HCT116 (cell line): ENCODE measurements around the gene SMG6. TPM values are rescaled to one million over a fixed set of nuclear protein-coding genes. Genes with fewer than 3 reads are reported as not detected.
"Not testable (repeated sequence)": the region's sequence is repeated elsewhere in the genome, so short reads cannot be mapped to it uniquely, and the experiment has no call there.

Experiments used
- ATAC-seq: fragments of 200-7000 bp; cut with Tn5 transposase; 2 replicates; pipeline ENCODE4 v1.9.1; 2020; ENCODE audit warnings: mild to moderate bottlenecking, moderate library complexity
- BruUV-seq: library from RNA; stranded (reverse); fragments of 400-500 nt; replicated peaks from 2 replicates; lab custom pipeline; 2021; lab: Mats Ljungman, UMichigan
- CTCF ChIA-PET: fragments of 300-600 bp; sonication (Branson Sonifier 250); formaldehyde crosslinking; loops from one replicate; lab custom pipeline; 2021; ENCODE audit warnings: antibody characterized with exemption; lab: Charles Lee
- POLR2A ChIA-PET: fragments of 300-600, 350-600 bp; sonication (Branson Sonifier 250); formaldehyde crosslinking; loops from one replicate; lab custom pipeline; 2021; ENCODE audit warnings: antibody characterized with exemption; lab: Charles Lee
- RAD21 ChIA-PET, 2 experiments: fragments of 300-600 bp; sonication (Branson Sonifier 250); formaldehyde crosslinking; loops; one replicate each; lab custom pipeline; 2023; ENCODE audit warnings: low total read pairs in 2 of 2; ENCODE audit not compliant: uncharacterized antibody in 2 of 2, unreplicated experiment in 2 of 2, low non-redundant PET in 1 of 2; lab: Charles Lee
- DNase-seq: peaks from one replicate; pipeline ENCODE4 v3.0.0-alpha.2; 2010; ENCODE audit warnings: low read depth, low spot score
- H2AFZ ChIP-seq: fragments of 200-600 bp; shearing (Covaris generic), sonication (generic); 2 replicates; pipeline ENCODE4 v1.6.1; 2017; ENCODE audit warnings: low read depth, mixed run types, mixed read lengths, antibody characterized with exemption, low read length; ENCODE audit not compliant: poor library complexity, severe bottlenecking
- H3K27ac ChIP-seq: 2 replicates; pipeline ENCODE4 v1.5.1; 2012; ENCODE audit warnings: low read depth, low read length
- H3K27me3 ChIP-seq: fragments of 200-600 bp; sonication (generic); 2 replicates; pipeline ENCODE4 v1.6.1; 2016; ENCODE audit warnings: mixed run types, low read length, mixed read lengths; ENCODE audit not compliant: insufficient read depth
- H3K36me3 ChIP-seq, 2 experiments: fragments of 200-500 bp in 1 of 2; fragments of 200-600 bp in 1 of 2; sonication (Bioruptor generic) in 1 of 2; sonication (generic) in 1 of 2; 2 replicates each; pipeline versions ENCODE4 v1.5.1 to v1.6.1; 2014 to 2016; ENCODE audit warnings: low read length in 2 of 2, inconsistent platforms in 1 of 2, mixed read lengths in 1 of 2, mixed run types in 1 of 2; ENCODE audit not compliant: insufficient read depth in 2 of 2, control insufficient read depth in 1 of 2
- H3K4me1 ChIP-seq, 2 experiments: fragments of 200-600 bp in 1 of 2; sonication (generic) in 1 of 2; 2 replicates each; pipeline versions ENCODE4 v1.5.1 to v1.6.1; 2012 to 2017; ENCODE audit warnings: low read length in 2 of 2, inconsistent platforms in 1 of 2, mild to moderate bottlenecking in 1 of 2, mixed read lengths in 1 of 2, mixed run types in 1 of 2, moderate library complexity in 1 of 2; ENCODE audit not compliant: insufficient read depth in 2 of 2, control insufficient read depth in 1 of 2
- H3K4me2 ChIP-seq: fragments of 200-600 bp; sonication (generic); 2 replicates; pipeline ENCODE4 v1.6.1; 2017; ENCODE audit warnings: mixed run types, low read length, mixed read lengths
- H3K4me3 ChIP-seq, 2 experiments: fragments of 200-600 bp in 1 of 2; sonication (generic) in 1 of 2; replicated peaks in 1 of 2; 2 replicates each; pipeline ENCODE4 v1.5.1; 2011 to 2016; ENCODE audit warnings: low read length in 2 of 2, control low read depth in 1 of 2, low read depth in 1 of 2, mild to moderate bottlenecking in 1 of 2, mixed read lengths in 1 of 2, mixed run types in 1 of 2
- H3K79me2 ChIP-seq: fragments of 200-600 bp; sonication (generic); 2 replicates; pipeline ENCODE4 v1.6.1; 2017; ENCODE audit warnings: mild to moderate bottlenecking, mixed run types, low read length, moderate library complexity, mixed read lengths; ENCODE audit not compliant: insufficient read depth
- H3K9ac ChIP-seq: fragments of 200-600 bp; sonication (generic); 2 replicates; pipeline ENCODE4 v1.6.1; 2016; ENCODE audit warnings: low read length, mixed read lengths
- H3K9me2 ChIP-seq: fragments of 200-600 bp; sonication (generic), shearing (Covaris generic); 2 replicates; pipeline ENCODE4 v1.6.1; 2017; ENCODE audit warnings: mixed run types, mild to moderate bottlenecking, moderate library complexity; ENCODE audit not compliant: insufficient read depth
- H3K9me3 ChIP-seq, 2 experiments: fragments of 200-500 bp in 1 of 2; fragments of 200-600 bp in 1 of 2; sonication (Bioruptor generic) in 1 of 2; sonication (generic) in 1 of 2; 2 replicates each; pipeline ENCODE4 v1.6.1; 2014 to 2017; ENCODE audit warnings: low read length in 2 of 2, mixed read lengths in 2 of 2, inconsistent platforms in 1 of 2, low read depth in 1 of 2, mild to moderate bottlenecking in 1 of 2, mixed run types in 1 of 2, moderate library complexity in 1 of 2; ENCODE audit not compliant: control insufficient read depth in 1 of 2, insufficient read depth in 1 of 2
- H4K20me1 ChIP-seq: fragments of 200-600 bp; sonication (generic), shearing (Covaris generic); 2 replicates; pipeline ENCODE4 v1.6.1; 2017; ENCODE audit warnings: mixed run types, mild to moderate bottlenecking, moderate library complexity; ENCODE audit not compliant: insufficient read depth
- CEBPB ChIP-seq: IDR thresholded peaks from 2 replicates; pipeline ENCODE4 v1.6.1; 2012; ENCODE audit warnings: low read depth
- EZH2 ChIP-seq: fragments of 200-600 bp; sonication (generic); IDR thresholded peaks from 2 replicates; pipeline ENCODE4 v1.6.1; 2017; ENCODE audit warnings: antibody characterized with exemption, mixed run types
- FOSL1 ChIP-seq: IDR thresholded peaks from 2 replicates; pipeline ENCODE4 v1.6.1; 2012; ENCODE audit warnings: low read depth
- JUND ChIP-seq: IDR thresholded peaks from 2 replicates; pipeline ENCODE4 v1.6.1; 2012
- RAD21 ChIP-seq: IDR thresholded peaks from 2 replicates; pipeline ENCODE4 v1.6.1; 2012; ENCODE audit warnings: low read depth, mild to moderate bottlenecking
- intact Hi-C: fragments of 100-400 bp; cut with micrococcal nuclease; formaldehyde crosslinking; loops from 2 replicates; pipeline ENCODE4 v1.10.0; 2022
- total RNA-seq: library from RNA; stranded (reverse); gene quantifications from one replicate; pipeline ENCODE4 v1.2.1, GENCODE V29; 2021; ENCODE audit not compliant: unreplicated experiment

Gene SMG6
- total RNA-seq, 1 experiment from 2014 or later: 23.1 TPM

DNA sequence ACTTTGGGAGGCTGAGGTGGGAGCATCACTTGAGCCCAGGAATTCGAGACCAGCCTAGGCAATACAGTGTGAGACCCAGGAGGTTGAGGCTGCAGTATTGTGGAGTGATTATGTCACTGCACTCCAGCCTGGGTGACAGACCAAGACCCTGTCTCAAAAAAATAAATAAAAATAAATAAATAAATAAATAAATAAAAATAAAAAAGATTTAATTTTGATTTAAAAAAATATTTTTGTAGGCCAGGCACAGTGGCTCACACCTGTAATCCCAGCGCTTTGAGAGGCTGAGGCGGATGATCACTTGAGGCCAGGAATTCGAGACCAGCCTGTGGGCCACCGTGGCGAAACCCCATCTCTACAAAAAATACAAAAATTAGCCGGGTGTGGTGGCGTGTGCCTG is 104.2 kb downstream of the SMG6 start:
- H3K27ac ChIP-seq, H3K27me3 ChIP-seq, H2AFZ ChIP-seq, H4K20me1 ChIP-seq, H3K9ac ChIP-seq, H3K4me2 ChIP-seq, H3K4me1 ChIP-seq, BruUV-seq, H3K79me2 ChIP-seq, H3K9me3 ChIP-seq, POLR2A ChIA-PET, H3K9me2 ChIP-seq, H3K4me3 ChIP-seq, ATAC-seq, intact Hi-C loops, DNase-seq, CTCF ChIA-PET, RAD21 ChIA-PET, H3K36me3 ChIP-seq: not testable (repeated sequence)

DNA sequence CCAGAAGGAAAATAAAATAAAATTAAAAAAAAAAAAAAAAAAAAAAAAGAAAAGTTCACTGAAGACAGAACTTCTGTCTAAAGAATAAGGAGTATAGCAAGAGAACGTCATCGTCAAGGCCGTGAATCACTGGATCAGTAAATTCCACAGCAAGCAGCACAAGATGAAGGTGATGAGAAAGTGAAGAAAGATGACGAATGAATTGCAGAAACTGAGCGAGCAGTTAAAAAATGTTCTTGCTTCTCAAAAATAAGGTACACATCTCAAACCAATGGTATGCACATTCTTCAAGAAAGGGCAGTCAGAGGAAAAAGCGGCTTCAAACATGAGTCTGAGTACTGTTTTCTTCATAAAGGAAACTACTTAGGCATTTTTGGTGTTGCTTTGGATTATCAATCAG is 104.7 kb downstream of the SMG6 start:
- no peak for ATAC-seq
- Histone ChIP-seq H3K36me3 (no peaks in the 10 kb centered on the region), H3K4me1 (peaks cover 0 to 4% of the 10 kb centered on the region in 2 experiments; a peak in 1 of 4 replicates), H4K20me1 (no peaks in the 10 kb centered on the region), H3K9me3 (no peaks in the 10 kb centered on the region), H3K9ac (no peak overlapping the region), H3K27me3 (no peaks in the 10 kb centered on the region), H3K79me2 (no peaks in the 10 kb centered on the region), H3K4me3 (no peak overlapping the region), H2AFZ (no peak overlapping the region), H3K4me2 (no peak overlapping the region), H3K9me2 (no peaks in the 10 kb centered on the region), H3K27ac (no peak overlapping the region)
- RAD21 ChIA-PET: no interaction called here
- POLR2A ChIA-PET: no interaction called here
- DNase-seq: no peak
- BruUV-seq: no TSS peak
- intact Hi-C loops: no loop called here
- CTCF ChIA-PET: no interaction called here
- TF ChIP-seq RAD21 (no peak), EZH2 (no peak), FOSL1 (no peak)

DNA sequence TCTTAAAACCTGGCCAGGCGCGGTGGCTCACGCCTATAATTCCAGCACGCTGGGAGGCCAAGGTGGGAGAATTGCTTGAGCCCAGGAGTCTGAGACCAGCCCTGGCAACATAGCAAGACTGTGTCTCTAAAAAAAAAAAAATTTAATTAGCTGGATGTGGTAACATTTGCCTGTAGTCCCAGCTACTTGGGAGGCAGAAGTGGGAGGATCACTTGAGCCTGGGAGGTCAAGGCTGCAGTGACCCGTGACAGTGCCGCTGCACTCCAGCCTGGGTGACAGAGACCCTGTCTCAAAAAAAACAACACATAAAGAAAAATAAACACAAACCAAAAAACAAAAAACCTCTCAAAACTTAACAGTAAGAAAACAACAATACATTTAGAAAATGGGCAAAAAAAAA is 106.3 kb downstream of the SMG6 start:
- ChIA-PET CTCF (no interaction called here), RAD21 (no interaction called here), POLR2A (no interaction called here)
- no peak for TF ChIP-seq EZH2
- no peak for TF ChIP-seq CEBPB
- TF ChIP-seq FOSL1: no peak
- no peak for TF ChIP-seq JUND
- H3K4me3 ChIP-seq: no peak overlapping the region
- H4K20me1 ChIP-seq: no peaks in the 10 kb centered on the region
- H2AFZ ChIP-seq: no peak overlapping the region
- ATAC-seq (no peak), DNase-seq (no peak)
- no peaks in the 10 kb centered on the region for H3K79me2 ChIP-seq
- no peaks in the 10 kb centered on the region for H3K9me2 ChIP-seq
- no peak overlapping the region for H3K27ac ChIP-seq
- no peak overlapping the region for H3K9ac ChIP-seq
- H3K27me3 ChIP-seq: no peaks in the 10 kb centered on the region
- no peak overlapping the region for H3K4me2 ChIP-seq
- peaks cover 7 to 18% of the 10 kb centered on the region in 2 experiments for H3K4me1 ChIP-seq
- H3K36me3 ChIP-seq: no peaks in the 10 kb centered on the region
- intact Hi-C loops: no loop called here
- no peaks in the 10 kb centered on the region for H3K9me3 ChIP-seq
- BruUV-seq: no TSS peak
